HG03066 (cell line): ENCODE results near the gene SPANXA2.
"Not testable (repeated sequence)": the region's sequence is repeated elsewhere in the genome, so short reads cannot be mapped to it uniquely, and the experiment has no call there.

Source experiments
- ATAC-seq: cut with Tn5 transposase; IDR thresholded peaks from one replicate; pipeline ENCODE4 v1.9.1; 2021; ENCODE audit warnings: low read depth; ENCODE audit not compliant: unreplicated experiment

Gene SPANXA2

GRCh38 chrX:141589408-141589807 lies at the start of gene SPANXA2:
TSS of gene SPANXA2 (plus strand) at chrX:141589708. CDS start at chrX:141589768, 60 bp downstream.
- not testable (repeated sequence) for ATAC-seq

- not testable (repeated sequence) for ATAC-seq
Observed at GRCh38 chrX:141542551-141542950, 47.0 kb upstream of the SPANXA2 start.

- ATAC-seq = not testable (repeated sequence)
Observed at GRCh38 chrX:141584638-141585037, 4.9 kb upstream of the SPANXA2 start, which contains the start of gene SPANXA1. TSS of gene SPANXA1 (minus strand) at chrX:141584738. CDS start at chrX:141584678, 60 bp downstream.

- ATAC-seq = no peak
Observed at GRCh38 chrX:141609111-141609510, 19.6 kb downstream of the SPANXA2 start.

GRCh38 chrX:141619336-141619735 lies 29.8 kb downstream of the SPANXA2 start:
- ATAC-seq = no peak

GRCh38 chrX:141632124-141632523 lies 42.6 kb downstream of the SPANXA2 start:
- no peak for ATAC-seq

GRCh38 chrX:141638550-141638949 lies 49.0 kb downstream of the SPANXA2 start:
- ATAC-seq = no peak
